Measurements from ENCODE around the gene GZF1. TPM values are rescaled to one million over a fixed set of nuclear protein-coding genes. Genes with fewer than 3 reads are reported as not detected.
A peak's percentile ranks its signal among the peaks of the same experiment; 100 is the strongest.

Gene GZF1
- total RNA-seq, 1 donor: 61.0 TPM

DNA sequence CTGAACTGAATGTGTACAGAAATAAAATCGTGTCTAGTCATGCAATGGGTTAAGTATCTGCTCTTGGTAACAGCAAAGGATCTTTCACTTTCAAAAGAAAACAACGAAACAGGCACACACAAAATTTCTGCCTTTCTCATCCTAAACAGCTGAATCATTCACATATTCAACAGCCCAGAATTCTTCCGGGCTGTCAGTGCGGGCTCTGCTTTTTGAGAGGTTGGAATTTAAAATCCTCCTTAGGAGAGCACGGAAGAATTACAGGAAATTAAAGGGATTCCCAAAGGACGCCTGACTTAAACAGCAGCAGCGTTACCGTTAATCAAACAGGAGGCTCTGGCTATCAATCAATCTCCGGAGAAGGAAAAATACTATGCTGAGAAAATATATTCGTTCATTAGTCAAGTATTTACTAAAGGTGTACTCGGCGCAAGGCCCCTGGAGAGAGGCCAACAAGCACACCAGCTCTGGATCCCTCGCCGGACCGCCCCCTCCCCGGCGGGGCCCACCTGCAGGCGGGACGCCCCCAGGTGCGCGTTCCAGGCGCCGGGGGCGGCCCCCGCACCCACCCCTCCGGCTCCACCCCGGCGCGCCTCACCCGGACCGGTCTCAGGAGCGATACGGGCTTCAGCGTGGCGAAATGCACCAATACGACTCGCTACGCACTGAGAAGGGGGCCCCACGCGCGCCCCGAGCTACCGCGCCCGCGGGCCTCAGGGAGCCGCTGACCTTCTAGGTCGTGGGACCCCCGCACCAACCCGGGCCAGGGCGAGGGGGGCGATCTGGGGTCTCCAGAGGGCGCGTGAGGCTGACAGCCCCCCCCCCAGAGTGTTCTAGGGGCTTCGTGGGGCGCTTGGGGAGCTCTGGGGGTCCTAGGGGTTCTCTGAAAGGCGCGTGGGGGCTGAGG, 58.3 kb downstream of the GZF1 start:
- peaks cover 23% of the 10 kb centered on the region for H3K4me1 ChIP-seq (ENCODE audit: insufficient read depth, low read length)
- H3K27me3 ChIP-seq (ENCODE audit: insufficient read depth, low read length): no peaks in the 10 kb centered on the region
- H3K9me3 ChIP-seq (ENCODE audit: low read depth, low read length): no peaks in the 10 kb centered on the region
- H3K4me3 ChIP-seq (ENCODE audit: low read length): peak overlapping the region; percentile 89

DNA sequence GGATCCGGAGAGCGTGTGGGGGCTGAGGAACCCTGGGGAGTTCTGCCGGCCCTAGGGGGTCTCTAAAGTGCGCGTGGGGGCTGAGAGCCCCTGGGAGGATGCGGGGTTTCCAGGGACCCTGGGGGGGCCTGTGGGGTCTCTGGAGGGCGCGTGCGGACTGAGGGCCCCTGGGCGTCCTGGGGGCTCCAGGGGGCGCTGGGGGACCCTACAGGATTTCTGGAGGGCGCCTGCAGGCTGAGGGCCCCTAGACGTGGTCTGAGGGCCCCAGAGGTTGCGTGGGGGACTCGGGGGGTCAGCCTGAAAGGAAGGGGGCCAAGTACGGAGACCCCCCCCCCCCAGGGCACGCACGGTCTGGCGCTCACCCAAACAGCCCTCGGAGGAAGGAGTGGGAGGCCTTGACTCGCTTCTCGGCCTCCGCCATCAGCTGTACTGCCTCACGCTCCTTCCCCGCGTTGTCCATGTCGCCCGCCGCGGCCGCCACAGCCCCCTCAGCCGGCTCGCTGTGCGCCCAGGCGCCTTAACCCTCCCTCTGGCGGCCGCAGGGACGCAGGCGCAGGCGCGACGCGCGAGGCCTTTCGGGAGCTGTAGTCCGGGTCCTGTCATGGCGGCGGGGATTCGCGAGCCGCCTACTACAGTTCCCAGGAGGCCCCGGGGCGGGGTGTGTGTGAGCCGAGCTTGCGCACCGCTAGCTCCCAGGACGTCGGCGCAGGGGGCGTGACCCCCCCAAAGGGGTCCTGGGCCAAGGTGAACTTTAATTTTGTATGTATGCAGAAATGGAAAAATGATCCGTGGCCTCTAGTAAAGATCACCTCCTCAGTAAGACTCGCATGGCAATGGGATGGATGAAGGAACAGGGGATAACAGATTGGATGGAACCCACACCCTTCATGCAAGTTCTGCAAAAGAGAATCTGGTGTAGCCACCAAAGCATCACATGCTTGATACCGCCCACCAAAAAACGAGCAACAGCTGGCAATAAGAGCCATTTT, 59.3 kb downstream of the GZF1 start, which contains the start of gene NAPB:
Gene NAPB (minus strand): TSS at position 546 of the 989 bp plus-strand sequence. CDS start 86 bp downstream, at position 460.
- Histone ChIP-seq H3K27me3 (ENCODE audit: insufficient read depth, low read length) (no peaks in the 10 kb centered on the region), H3K9me3 (ENCODE audit: low read depth, low read length) (no peaks in the 10 kb centered on the region), H3K4me1 (ENCODE audit: insufficient read depth, low read length) (peaks cover 15% of the 10 kb centered on the region), H3K4me3 (ENCODE audit: low read length) (peak within 1 kb of the TSS; percentile 89)

Other genes with a start within 250 kb of the GZF1 start
- gene NXT1, start 11.4 kb upstream of the GZF1 start, total RNA-seq: 69.5 TPM
- gene NAPB, start 59.3 kb downstream of the GZF1 start, total RNA-seq: 11.8 TPM
- not detected for gene CSTL1, start 77.5 kb downstream of the GZF1 start, total RNA-seq
- gene CST11, start 90.7 kb downstream of the GZF1 start, total RNA-seq: not detected
- not detected for gene CST8, start 128.9 kb downstream of the GZF1 start, total RNA-seq
- not detected for gene CST9L, start 206.3 kb downstream of the GZF1 start, total RNA-seq
- not detected for gene CST9, start 243.7 kb downstream of the GZF1 start, total RNA-seq

Measured in mononuclear cell (primary cell).